Ureter (tissue), 1 donor: ENCODE results near the gene ZBTB26. TPM values are rescaled to one million over a fixed set of nuclear protein-coding genes. Genes with fewer than 3 reads are reported as not detected.
A peak's percentile ranks its signal among the peaks of the same experiment; 100 is the strongest.

ENCODE experiments used
- DNase-seq: peaks from one replicate; pipeline ENCODE4 v3.0.0-alpha.2; 2020; ENCODE audit warnings: low spot score
- total RNA-seq: library from RNA; stranded (reverse); gene quantifications from one replicate; pipeline ENCODE4 v1.2.4, GENCODE V29; 2023
- donor health status: DM: yes; HTN: yes; CAD: no.

The ZBTB26 gene, protein sequence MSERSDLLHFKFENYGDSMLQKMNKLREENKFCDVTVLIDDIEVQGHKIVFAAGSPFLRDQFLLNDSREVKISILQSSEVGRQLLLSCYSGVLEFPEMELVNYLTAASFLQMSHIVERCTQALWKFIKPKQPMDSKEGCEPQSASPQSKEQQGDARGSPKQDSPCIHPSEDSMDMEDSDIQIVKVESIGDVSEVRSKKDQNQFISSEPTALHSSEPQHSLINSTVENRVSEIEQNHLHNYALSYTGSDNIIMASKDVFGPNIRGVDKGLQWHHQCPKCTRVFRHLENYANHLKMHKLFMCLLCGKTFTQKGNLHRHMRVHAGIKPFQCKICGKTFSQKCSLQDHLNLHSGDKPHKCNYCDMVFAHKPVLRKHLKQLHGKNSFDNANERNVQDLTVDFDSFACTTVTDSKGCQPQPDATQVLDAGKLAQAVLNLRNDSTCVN
- 10.7 TPM for total RNA-seq

DNA sequence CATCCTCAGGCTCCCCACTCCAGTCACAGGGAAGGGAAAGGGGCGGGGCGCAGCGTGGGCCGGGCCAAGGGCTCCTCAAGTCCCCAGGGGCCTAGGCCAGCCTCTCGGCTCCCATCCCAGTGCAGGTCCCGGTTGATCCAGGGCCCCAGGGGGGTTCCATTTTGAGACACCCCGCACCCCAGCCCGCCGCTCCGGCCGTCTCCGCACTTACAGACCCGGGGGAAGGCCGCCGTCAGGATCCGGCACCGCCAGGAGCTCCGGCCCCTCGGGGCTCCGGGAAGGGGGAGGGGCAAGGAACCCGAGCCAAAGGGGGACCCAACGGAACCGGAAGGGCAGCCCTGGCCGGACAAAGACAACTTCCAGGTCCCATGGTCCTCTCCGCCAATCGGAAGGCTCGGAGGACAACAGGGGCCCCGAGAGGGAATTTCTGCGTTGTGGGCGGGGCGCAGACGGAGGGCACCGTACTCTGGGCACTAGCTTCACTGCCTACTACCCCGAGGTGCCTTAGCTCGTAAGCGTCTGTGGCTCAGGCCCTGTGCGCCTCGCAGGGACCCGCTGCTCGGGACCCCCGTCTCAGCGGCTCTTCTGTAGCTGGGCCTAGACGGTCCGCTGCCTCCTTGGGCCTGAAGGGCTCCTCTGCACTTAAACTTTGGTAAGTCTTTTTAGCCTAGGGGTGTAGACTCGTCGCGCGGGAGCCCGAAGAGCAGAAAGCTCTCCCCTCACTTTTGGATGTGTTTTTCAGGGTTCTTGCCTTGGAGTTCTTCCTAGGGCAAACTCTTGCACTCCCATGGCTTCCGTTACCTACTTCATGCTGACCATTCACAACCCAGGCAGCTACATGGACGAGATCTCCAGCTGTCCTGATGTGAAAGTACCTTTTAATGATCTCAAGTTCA, at the start of gene ZBTB26:
Gene ZBTB26, minus strand, starts transcription at position 287 of the 896 bp plus-strand sequence. CDS start 11,578 bp downstream, outside the sequence.
- peak; percentile 94 for DNase-seq

DNA sequence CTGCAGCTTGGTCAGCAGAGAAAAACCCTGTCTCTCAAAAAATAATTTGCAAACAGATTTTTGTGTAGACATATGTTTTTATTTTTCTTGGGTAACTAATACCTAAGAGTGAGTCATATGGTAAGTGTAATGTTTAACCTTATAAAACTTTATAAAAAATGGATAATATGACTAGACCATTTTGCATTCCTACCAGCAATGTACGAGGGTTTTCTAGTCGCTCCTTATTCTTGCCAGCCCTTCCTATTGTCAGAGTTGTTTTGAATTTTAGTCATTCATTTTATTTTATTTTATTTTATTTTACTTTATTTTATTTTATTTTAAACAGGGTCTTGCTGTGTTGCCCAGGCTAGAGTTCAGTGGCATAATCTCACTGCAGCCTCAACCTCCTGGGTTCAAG, 47.3 kb upstream of the ZBTB26 start:
- no peak for DNase-seq

DNA sequence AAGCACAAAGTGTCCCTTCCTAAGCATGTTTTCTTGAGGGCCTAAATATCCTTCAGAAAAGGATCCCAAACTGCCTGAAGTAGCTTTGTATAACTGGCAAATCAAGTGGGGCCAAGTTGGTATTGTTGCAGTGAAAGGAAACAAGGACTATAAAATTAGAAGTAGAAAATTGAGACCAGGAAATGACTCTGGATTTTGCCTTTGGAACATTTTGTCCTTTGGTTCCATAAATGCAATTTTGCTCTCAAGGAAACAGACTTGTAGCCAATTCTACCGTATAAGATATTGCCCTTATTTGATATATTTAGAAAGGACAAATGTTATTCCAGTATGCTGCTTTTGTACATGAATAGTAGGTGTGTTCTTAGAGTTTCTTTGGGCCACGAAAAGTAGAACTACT, 43.9 kb upstream of the ZBTB26 start:
- DNase-seq, result no peak

DNA sequence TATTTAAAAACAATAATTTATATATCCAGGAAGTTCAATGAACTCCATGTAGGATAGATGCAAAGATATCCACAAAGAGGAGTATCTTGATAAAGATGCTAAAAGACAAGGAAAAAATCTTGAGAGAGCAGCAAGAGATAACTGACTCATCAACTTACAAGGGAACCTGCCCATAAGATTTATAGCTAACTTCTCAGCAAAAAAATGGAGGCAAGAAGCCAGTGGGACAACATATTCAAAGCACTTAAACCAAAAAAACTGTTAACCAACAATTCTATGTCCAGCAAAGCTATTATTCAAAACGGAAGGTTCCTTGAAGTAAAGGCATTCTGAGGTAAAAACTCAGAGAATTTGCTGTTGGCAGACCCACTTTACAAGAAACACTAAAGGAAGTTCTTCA, 29.8 kb upstream of the ZBTB26 start:
- DNase-seq, result no peak

DNA sequence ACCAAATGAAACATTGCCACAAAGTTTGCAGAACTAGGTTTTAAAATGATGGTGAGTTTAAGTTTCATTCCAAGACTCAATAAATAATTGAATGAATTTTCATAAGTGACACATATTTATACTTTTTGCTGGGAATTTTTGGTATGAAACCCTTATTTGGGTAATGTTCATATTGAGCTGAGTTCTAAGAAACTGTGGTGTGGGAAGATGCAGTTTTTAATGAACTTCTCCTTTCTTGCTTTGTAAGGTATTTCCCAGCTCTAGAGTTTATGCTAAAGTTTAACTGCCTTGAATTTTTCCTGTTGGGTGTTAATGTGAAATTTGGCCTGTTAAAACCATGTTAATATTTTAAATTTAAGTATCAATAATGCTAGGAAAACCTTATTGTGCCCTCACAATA, 24.6 kb upstream of the ZBTB26 start:
- no peak for DNase-seq

DNA sequence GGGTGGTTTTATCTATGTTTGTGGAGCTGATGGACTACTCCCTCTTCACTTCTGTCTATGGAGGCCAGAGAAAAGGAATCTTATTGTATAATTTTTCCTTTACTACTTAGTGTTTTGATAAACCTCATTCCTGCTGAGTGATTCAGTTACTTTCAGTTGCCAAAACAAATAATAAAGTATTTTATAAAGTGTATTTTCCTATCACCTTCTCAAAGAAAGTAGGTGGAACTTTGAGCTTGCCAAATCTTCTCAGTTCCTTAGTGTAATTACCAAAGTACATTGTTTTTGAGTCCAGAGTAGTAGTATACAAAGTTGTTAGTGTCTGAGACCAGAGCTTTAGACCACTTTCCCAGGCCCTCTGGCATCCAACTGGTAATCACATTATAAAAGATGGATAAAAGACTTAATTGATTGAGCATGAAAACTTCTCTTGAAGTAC, 23.0 kb upstream of the ZBTB26 start:
- DNase-seq, result no peak

DNA sequence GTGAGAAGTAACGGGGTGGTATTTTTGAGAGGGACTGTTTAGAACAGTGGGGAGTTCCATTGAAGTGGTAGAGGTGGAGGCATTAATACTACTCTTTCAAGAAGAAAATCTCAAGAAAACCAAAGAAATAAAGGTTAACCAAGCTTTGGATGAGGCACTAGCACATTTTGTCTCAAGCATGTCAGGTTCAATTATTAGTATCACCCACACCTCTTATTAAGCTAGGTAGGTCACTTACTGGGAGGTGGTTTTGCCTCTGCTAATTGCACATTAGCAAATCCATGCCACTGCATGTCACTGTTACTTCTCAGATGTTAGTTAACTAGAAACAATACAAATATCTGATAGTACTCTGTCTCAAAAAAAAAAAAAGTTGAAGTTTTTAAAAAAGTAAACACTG, 19.7 kb upstream of the ZBTB26 start:
- no peak for DNase-seq

DNA sequence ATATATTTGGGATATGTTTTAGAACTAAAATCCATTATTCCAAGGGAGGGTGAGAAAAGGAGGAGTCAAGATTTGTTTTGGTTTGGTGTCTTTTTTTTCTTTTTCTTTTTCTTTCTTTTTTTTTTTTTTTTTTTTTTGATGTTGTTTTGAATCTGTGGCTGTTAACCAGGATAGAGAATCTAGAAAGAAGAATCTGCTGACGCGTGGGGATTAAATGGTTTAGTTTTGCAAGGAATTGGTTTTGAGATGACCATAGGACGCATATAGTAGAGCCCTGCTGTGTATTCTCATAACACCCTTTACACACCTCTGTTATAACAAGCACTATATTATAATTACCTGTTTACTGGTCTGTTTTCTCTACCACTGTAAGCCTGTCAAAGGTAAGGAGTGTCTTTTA, 19.0 kb upstream of the ZBTB26 start:
- no peak for DNase-seq

DNA sequence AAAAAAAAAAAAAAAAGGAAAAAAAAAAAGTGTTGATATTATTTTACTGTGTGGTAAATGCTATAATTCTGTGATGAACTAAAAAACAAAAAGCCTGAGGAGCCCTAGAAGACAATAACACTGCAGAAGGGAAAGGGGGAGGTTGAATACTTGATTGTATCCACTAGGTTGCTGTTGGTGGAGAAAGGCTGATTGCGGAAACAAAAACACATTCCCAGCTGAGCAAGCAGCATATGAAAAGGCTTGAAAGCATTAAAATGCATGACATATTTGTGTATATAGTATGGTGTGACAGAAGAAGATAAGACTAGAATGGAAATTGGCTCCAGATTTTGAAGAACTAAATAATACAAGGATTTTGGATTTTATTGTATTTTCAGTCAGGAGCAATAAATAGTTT, 18.4 kb upstream of the ZBTB26 start:
- DNase-seq, result no peak

DNA sequence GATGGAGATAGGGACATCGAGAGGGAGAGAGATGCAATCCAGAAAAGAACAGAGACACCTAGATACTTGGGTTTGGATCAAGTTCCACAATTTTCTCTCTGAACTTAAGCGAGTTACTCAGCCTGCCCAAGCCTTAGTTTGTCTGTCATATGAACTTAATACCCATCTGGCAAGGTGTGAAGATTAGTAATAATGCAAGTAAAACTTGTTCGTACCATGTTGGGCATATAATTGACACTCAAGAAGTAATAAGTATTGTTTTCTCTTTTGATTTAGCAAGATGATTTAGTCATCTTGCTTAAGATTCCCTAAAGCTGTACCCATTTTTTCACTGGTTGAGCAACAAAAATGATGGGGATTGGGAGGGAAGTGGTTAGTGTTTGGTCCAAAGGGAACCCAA, 17.0 kb upstream of the ZBTB26 start:
- DNase-seq, result no peak

DNA sequence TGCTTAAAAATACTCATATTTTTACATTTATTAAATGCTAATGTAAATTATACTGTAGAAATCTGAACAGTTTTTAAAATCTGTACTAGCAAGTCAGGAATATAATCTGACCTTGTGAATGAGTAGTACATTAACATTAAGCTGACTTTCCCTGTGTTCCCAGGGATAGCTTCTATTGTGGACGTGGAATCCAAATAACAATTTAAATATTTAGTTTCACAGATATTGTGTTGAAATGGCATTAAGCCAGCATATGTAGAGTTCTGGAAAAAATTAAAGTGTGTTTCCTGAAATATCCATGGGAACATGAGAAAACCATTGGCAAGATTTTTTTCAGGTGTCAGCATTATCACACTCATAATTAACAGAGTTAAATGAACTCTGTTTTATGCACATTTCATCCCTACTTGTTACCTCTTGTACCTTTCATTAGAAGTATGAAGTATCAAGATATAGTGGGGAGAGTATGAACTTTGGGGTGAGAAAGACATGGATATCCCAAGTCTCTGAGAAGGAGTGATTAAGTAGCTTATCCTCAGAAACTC, 15.2 kb upstream of the ZBTB26 start:
- DNase-seq, result no peak

DNA sequence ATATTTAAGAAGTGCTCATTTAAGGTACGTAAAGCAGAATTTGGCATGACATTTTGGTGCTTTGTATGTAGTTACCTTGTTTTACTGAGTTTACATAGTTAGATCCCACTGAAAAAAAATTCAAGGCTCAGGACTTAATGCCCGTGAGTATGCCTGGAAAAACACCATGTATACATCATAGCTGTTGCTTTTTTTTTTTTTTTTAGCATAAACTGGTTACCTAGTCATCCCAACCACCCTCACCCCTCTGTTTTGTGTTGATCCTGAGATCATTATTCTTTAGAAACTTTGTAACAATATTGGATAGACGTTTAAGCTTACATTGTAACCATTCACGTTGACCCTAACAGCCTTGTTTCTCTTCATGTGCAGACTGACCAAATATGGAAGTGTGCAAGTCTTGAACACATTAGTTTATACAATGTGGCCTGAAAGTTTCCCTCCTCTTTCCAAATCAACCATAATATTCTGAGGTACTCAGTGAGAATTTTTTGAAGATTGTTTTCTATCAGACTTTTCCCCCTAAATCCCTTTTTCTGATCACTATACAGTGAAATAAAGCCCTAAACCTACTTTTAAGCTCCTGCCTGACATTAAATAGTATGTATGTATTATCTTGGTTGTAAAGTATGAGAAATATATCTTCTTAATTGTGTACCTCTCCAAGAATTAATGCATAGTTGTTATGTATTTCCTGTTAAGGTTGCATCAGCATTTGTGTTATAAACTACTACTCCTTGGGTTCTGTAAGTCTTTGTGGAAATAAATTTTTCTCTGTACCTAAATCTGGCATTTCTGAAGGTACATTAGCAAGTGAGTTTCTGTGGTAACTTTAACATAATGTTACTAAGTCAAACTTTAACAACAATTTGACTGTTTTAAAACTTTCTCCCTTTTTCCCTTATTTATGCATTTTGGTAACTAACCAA, 13.9 kb upstream of the ZBTB26 start:
- no peak for DNase-seq

DNA sequence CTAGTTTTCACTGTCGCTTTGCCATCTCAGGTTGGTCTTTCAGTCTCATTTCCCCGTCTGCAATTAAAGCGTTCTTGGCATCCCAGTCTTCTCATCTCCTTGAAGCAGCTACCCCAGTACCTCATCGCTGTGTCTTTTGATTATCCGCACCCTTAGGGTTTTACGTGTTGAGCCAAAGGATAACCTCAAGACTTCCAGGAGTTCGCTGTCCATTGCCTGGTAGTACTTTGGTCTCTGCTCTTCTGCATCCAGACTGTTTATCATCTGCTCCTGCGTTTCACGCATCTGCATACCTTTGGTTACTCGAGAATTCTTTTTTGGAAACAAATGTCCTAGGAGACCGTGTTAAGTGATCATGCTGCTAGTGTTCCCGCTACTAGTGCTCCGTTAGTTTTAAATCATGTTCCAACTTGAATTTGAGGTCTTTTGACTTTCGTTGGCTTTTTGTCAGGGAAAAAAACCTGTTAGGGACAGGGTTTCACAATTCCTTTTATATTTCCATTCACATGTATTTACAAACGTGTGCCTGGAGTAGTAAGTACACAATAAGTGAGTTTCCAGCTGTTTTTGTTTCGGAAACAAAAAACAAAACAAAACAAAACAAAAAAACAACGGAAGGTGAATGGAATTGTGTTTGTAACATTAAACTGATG, 10.4 kb upstream of the ZBTB26 start:
- no peak for DNase-seq

DNA sequence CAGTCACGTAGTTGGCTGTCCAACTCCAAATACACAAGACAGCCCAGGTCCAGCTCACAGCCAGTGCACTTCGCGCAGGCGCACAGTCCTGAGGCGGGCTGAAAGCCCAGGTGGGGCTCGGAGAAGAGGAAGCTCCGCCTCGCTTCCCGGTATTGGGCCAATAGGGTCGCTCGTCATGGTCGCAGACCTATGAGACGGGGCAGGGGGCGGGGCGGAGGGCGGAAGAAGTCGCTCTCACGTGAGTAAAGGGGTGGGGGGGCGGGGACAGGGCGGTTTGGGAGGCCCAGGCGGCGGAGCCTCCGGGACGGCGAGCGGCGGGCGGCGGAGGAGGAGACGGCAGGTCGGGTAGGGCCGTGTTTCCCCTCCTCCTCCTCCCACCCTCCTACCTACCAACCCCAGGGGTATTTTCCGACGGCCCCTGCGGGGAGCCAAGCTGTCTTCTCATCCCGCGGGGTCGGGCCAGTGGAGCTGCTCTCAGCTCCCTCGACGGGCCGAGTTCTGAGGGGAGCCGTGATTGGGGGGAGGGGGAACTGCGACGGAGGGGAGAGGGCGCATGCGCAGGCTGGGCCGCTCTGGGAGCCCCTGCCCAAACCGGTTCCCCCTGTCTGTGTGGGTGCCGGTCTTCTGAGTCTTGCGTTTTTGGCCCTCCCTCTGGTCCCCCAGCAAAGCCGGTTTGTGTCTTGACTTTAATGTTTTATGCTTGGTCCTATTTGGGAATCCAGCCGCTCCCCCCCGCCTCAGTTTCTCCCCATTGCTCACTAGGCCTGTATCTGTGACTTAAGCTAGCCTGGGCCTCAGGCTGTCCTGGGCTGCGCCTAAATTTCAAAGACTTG, 9.7 kb upstream of the ZBTB26 start, which contains the start of gene RABGAP1:
Gene RABGAP1, plus strand, starts transcription at position 272 of the 833 bp plus-strand sequence. CDS start 16,040 bp downstream, outside the sequence.
- peak; percentile 99 for DNase-seq

DNA sequence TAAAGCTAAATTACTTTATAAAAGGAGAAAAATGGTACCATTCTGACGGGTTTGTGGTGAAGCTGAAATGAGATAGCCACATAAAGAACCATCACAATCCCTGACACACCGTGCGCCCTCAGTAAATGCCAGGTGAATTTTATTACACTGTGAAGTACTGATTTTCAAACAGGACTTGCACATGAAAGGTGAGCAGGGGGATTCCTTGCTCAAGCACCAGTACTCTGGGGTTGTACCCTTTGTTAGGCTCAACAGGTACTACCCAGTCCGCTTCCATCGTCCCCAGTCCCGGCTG, 9.1 kb upstream of the ZBTB26 start:
- no peak for DNase-seq

DNA sequence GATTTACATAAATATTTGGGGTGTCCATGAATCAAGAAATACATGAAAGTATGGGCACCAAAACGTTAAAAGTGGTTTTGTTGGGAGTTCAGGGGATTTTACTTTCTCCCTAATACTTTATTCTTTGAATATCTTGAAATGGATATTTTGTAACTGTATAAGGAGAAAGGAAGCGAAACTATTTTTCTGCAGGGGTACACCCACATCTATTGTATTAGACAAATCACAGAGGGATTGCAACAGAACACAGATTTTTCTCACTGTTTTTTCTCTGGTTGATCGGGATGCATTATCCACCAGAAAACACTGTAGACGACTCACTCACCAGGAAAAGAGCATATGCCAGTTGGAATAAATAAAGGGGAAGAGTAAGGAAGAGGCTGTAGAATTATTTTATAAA, 8.3 kb upstream of the ZBTB26 start:
- no peak for DNase-seq

DNA sequence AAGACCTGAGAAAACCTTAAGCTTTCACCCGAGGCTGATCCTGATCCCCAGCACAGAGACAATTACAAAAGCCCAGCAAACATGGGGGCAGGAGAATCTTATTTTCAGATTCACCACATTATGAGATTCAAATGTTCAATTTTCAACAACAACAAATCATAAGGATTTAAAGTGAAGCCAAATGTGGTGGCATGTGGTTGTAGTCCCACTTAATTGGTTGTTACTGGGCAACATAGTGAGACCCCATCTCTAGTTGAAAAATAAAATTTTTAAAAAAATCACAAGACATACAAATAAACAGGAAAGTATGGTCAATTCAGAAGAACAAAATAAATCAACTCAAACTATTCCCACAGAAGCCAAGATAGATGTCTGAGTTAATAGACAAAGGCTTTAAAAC, 5.6 kb upstream of the ZBTB26 start:
- no peak for DNase-seq

DNA sequence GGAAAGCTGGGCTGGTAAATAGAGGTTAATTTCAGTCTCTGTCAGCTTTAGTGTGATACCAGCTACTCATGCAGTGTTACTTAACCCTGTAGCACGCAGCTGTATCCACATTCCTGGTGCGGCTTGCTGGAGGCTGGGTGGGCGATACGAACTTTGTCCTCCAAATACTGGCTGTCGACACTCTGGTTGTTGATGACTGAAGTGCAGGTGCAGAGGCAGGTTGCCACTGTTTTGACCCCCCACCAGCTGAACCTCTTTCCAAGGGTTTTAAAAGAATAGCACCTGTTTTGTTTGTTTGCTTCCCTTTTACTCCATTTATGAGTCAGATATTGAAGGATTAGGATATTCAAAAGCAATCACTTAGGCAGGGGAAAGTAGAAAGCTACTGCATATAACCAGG, 5.2 kb upstream of the ZBTB26 start:
- no peak for DNase-seq

DNA sequence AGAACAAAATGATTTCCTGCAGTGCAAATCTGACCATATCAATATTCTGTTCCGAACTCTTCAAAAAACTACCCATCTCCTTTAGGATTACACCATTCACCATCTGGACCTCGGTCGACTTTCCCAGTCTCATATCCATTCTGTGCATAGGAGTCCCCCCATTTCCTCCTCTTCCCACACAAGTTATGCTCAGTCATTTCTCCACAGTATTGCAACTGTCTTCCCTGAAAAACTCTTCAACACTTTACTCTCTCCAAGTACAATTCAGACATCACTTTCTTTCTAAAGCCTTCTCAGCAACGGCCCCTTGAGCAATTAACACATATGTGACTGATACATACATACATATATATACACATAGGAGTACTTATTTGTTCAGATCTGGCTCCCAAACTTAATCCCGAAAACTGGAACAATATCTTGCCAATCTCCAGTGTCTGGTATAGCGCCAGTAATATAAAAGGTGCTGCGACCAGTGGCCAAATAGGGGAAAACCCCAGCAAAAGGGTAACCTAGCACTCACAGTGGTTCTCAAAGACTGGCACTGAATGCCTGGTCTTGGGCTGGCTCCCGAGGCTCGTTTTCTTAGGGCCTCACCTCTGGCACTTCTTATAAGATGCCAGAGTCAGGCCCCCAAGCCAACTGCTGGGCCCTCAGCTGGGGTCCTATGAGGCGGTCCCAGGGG, 629 bp downstream of the ZBTB26 start:
- no peak for DNase-seq
